K562 (cell line): ENCODE results near the gene CBX2. TPM values are rescaled to one million over a fixed set of nuclear protein-coding genes. Genes with fewer than 3 reads are reported as not detected.

Experiments
- ATAC-seq: fragments of 200-7000 bp; cut with Tn5 transposase; 3 replicates; pipeline ENCODE4 v1.9.1; 2020; ENCODE audit warnings: moderate library complexity
- BruUV-seq: library from RNA; stranded (reverse); fragments of 400-500 nt; replicated peaks from 2 replicates; lab custom pipeline; 2021; lab: Mats Ljungman, UMichigan
- CTCF ChIA-PET: fragments of 300-600 bp; formaldehyde crosslinking; extraction: SDS; loops from one replicate; lab custom pipeline; 2021; ENCODE audit warnings: low intra/inter-chr PET ratio; lab: Yijun Ruan, JAX
- POLR2A ChIA-PET: fragments of 300-600, 350-650 bp; sonication (Branson Sonifier 250); formaldehyde crosslinking; extraction: SDS; loops from one replicate; lab custom pipeline; 2021; ENCODE audit warnings: antibody characterized with exemption, inconsistent platforms; lab: Yijun Ruan, JAX
- DNase-seq, 4 experiments: peaks; one replicate each; pipeline versions ENCODE4 v3.0.0 to v3.0.0-alpha.2; 2011 to 2018; ENCODE audit warnings: low spot score in 3 of 4, mixed read lengths in 3 of 4; ENCODE audit errors: extremely low read depth in 1 of 4
- FAIRE-seq: peaks from 2 replicates; lab custom pipeline; 2011; peaks lifted over from hg19 to GRCh38; lab: Jason Lieb, UNC
- H2AFZ ChIP-seq: 2 replicates; pipeline ENCODE4 v1.6.0; 2011; ENCODE audit warnings: low read depth, low read length, control low read depth, inconsistent platforms
- H3K27ac ChIP-seq: fragments of 200-600 bp; 3 replicates; pipeline ENCODE4 v1.8.0; 2011; ENCODE audit warnings: low read depth, mild to moderate bottlenecking, control low read depth, inconsistent platforms, low read length, moderate library complexity, mixed read lengths; ENCODE audit errors: extremely low read depth
- H3K27me3 ChIP-seq, 2 experiments: fragments of 300-600 bp in 1 of 2; 2 replicates in 1 of 2; 3 replicates in 1 of 2; pipeline versions ENCODE4 v1.6.0 to v1.8.0; 2011; ENCODE audit warnings: inconsistent platforms in 2 of 2, low read length in 2 of 2, mild to moderate bottlenecking in 1 of 2, mixed read lengths in 1 of 2, moderate library complexity in 1 of 2; ENCODE audit not compliant: control insufficient read depth in 2 of 2, insufficient read depth in 2 of 2
- H3K36me3 ChIP-seq: fragments of 300-600 bp; 3 replicates; pipeline ENCODE4 v1.8.0; 2011; ENCODE audit warnings: mild to moderate bottlenecking, low read length, inconsistent platforms; ENCODE audit not compliant: control insufficient read depth, insufficient read depth
- H3K4me1 ChIP-seq, 2 experiments: fragments of 200-600 bp in 1 of 2; replicated peaks in 1 of 2; 2 replicates in 1 of 2; 3 replicates in 1 of 2; pipeline versions ENCODE4 v1.5.1 to v1.8.0; 2011; ENCODE audit warnings: inconsistent platforms in 2 of 2, low read length in 2 of 2, mild to moderate bottlenecking in 1 of 2, mixed read lengths in 1 of 2, moderate library complexity in 1 of 2; ENCODE audit not compliant: control insufficient read depth in 2 of 2, insufficient read depth in 2 of 2
- H3K4me2 ChIP-seq: 2 replicates; pipeline ENCODE4 v1.6.1; 2011; ENCODE audit warnings: low read length, control low read depth, inconsistent platforms, mixed read lengths; ENCODE audit not compliant: insufficient read depth
- H3K4me3 ChIP-seq: fragments of 200-600 bp; sonication (generic), shearing (Covaris generic); 2 replicates; pipeline ENCODE4 v1.5.1; 2016; ENCODE audit warnings: control low read depth, inconsistent platforms
- H3K79me2 ChIP-seq: fragments of 200-600 bp; 3 replicates; pipeline ENCODE4 v1.8.0; 2011; ENCODE audit warnings: low read length, inconsistent platforms; ENCODE audit not compliant: control insufficient read depth, insufficient read depth
- H3K9ac ChIP-seq, 2 experiments: 2 replicates each; pipeline versions ENCODE4 v1.6.0 to v1.6.1; 2011; ENCODE audit warnings: low read depth in 2 of 2, low read length in 2 of 2, control low read depth in 1 of 2, inconsistent platforms in 1 of 2, mild to moderate bottlenecking in 1 of 2, mixed read lengths in 1 of 2; ENCODE audit not compliant: insufficient read depth in 1 of 2
- H3K9me1 ChIP-seq: one replicate; pipeline ENCODE4 v1.6.0; 2011; ENCODE audit warnings: inconsistent platforms, mild to moderate bottlenecking, low read length, moderate library complexity; ENCODE audit not compliant: control insufficient read depth, insufficient read depth
- H3K9me3 ChIP-seq: replicated peaks from 2 replicates; pipeline ENCODE4 v1.5.1; 2011; ENCODE audit warnings: low read depth, low read length, inconsistent platforms; ENCODE audit not compliant: control insufficient read depth, insufficient read depth
- H4K20me1 ChIP-seq: replicated peaks from 2 replicates; pipeline ENCODE4 v1.6.1; 2011; ENCODE audit warnings: low read length, inconsistent platforms, mixed read lengths; ENCODE audit not compliant: control insufficient read depth, insufficient read depth
- FOXA3 ChIP-seq, 2 experiments: fragments of 450-650 bp in 1 of 2; sonication (generic) in 1 of 2; formaldehyde crosslinking; IDR thresholded peaks in 1 of 2; conservative IDR thresholded peaks in 1 of 2; 2 replicates each; pipeline versions ENCODE4 v1.4.0 to v1.8.0; 2020 to 2022; ENCODE audit warnings: mild to moderate bottlenecking in 2 of 2, missing genetic modification reagents in 1 of 2
- IRF2 ChIP-seq: sonication (generic); formaldehyde crosslinking; IDR thresholded peaks from 2 replicates; pipeline ENCODE4 v1.8.1; 2022; ENCODE audit warnings: mild to moderate bottlenecking, missing genetic modification reagents
- NFE2 ChIP-seq: IDR thresholded peaks from 2 replicates; pipeline ENCODE4 v1.6.1; 2014; ENCODE audit warnings: antibody characterized with exemption, low read depth
- NR1H2 ChIP-seq: sonication (generic); formaldehyde crosslinking; IDR thresholded peaks from 2 replicates; pipeline ENCODE4 v1.4.0; 2020; ENCODE audit warnings: mild to moderate bottlenecking, missing genetic modification reagents
- ZFPM2 ChIP-seq: fragments of 250-450 bp; sonication (Bioruptor Pico); IDR thresholded peaks from 2 replicates; pipeline ENCODE4 v1.5.1; 2022; ENCODE audit warnings: mild to moderate bottlenecking
- ZNF12 ChIP-seq: sonication (generic); formaldehyde crosslinking; IDR thresholded peaks from 2 replicates; pipeline ENCODE4 v1.4.0; 2020; ENCODE audit warnings: mild to moderate bottlenecking, missing genetic modification reagents
- ZNF263 ChIP-seq: sonication (generic); formaldehyde crosslinking; IDR thresholded peaks from 2 replicates; pipeline ENCODE4 v1.8.0; 2022; ENCODE audit warnings: mild to moderate bottlenecking, missing genetic modification reagents, borderline replicate concordance
- WGBS: fragments of 100-300 bp; shearing (Covaris generic); methylation state at CpG from one replicate; pipeline ENCODE4 v1.1.6; 2016; ENCODE audit warnings: low coverage, mixed read lengths; ENCODE audit not compliant: insufficient coverage; ENCODE audit errors: missing lambda C conversion rate; 5-methylcytosine and 5-hydroxymethylcytosine counted together
- in situ Hi-C: fragments of 300-500 bp; cut with MboI; formaldehyde crosslinking; loops from 4 replicates; pipeline ENCODE4 v1.15.0; 2018; ENCODE audit warnings: inconsistent platforms, mixed read lengths
- intact Hi-C: fragments of 100-400 bp; cut with micrococcal nuclease; formaldehyde crosslinking; loops from 2 replicates; pipeline ENCODE4 v1.14.2; 2022
- polyA plus RNA-seq, 8 experiments: library from polyadenylated mRNA; depleted of rRNA in 4 of 8; stranded (reverse) in 5 of 8; unstranded in 3 of 8; fragments of >200 nt; fragmentation: Nextera tagmentation in 2 of 8; fragmentation: Illumina TruSeq in 1 of 8; extraction: Ambion mirVana in 2 of 8; extraction: Trizol in 1 of 8; gene quantifications; 2 replicates each; pipeline versions ENCODE4 v1.2.1 to v1.2.3, GENCODE V29; 2011 to 2014; ENCODE audit warnings: inconsistent platforms in 1 of 8, missing spikeins in 1 of 8
- total RNA-seq, 7 experiments: library from RNA; depleted of rRNA in 6 of 7; stranded (reverse); fragments of >200 nt in 6 of 7; fragmentation: Illumina TruSeq in 2 of 7; extraction: Trizol in 2 of 7; gene quantifications; 2 replicates each; pipeline versions ENCODE4 v1.2.1 to v1.2.3, GENCODE V29; 2011 to 2021; ENCODE audit warnings: low replicate concordance in 1 of 7
- TF ChIP-seq, protein P1 (sequence below): sonication (generic); formaldehyde crosslinking; IDR thresholded peaks from 2 replicates; pipeline ENCODE4 v1.8.0; 2022; ENCODE audit warnings: missing genetic modification reagents, mild to moderate bottlenecking, borderline replicate concordance
- TF ChIP-seq, protein P2 (sequence below): fragments of 450-650 bp; formaldehyde crosslinking; IDR thresholded peaks from 2 replicates; pipeline ENCODE4 v1.4.0; 2020; ENCODE audit warnings: mild to moderate bottlenecking, moderate library complexity
- TF ChIP-seq, protein P3 (sequence below): sonication (generic); formaldehyde crosslinking; IDR thresholded peaks from 2 replicates; pipeline ENCODE4 v1.8.1; 2023; ENCODE audit warnings: mild to moderate bottlenecking, missing genetic modification reagents
- TF ChIP-seq, protein P4 (sequence below), 2 experiments: fragments of 450-650 bp; IDR thresholded peaks; 2 replicates each; pipeline ENCODE4 v1.6.1; 2016

CBX2 gene
- total and polyA plus RNA-seq, 9 of the 15 experiments (the other 6 are each of a cell fraction or from before 2014, with no cell fraction given), result 0.66 to 26.9 (median 13.9) TPM

DNA sequence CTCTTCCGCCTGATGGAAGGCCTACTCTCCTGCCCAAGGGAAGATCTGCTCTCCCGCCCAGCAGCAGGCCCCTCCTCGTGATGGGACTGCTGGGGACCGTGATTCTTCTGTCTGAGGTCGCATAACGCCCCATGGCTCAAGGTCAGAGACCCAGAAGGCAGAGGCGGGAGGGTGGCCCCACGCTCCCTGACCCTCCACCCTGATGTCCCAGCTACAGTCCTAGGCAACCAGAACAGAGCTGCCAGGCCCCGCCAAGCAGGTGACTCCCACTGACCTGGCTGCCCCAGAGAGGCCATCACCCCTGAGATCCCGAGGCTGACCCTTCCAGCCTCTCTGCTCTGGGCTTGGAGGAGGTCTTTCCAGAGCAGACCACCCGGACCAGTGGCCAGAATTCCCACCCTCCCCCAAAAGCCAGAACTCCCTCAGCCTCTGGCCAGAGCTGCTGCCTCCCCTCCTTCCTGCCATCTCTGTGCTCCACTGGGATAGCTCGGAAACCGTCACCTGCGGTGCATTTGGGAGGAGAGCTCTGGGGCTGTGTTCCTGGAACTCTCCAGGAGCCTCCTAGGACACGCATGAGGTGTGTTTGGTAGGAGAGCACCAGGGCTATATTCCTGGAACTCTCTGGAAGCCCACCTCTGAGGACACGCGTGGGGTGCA is 39.9 kb upstream of the CBX2 start:
- H3K79me2 ChIP-seq, result no peaks in the 10 kb centered on the region
- no peak overlapping the region for H3K27ac ChIP-seq
- no peaks in the 10 kb centered on the region for H3K36me3 ChIP-seq
- intact Hi-C loops (no loop called here), in situ Hi-C loops (no loop called here)
- H2AFZ ChIP-seq, result no peak overlapping the region
- H3K9me3 ChIP-seq, result no peaks in the 10 kb centered on the region
- no peaks in the 10 kb centered on the region for H3K9me1 ChIP-seq
- 0 out of 2 replicates have a peak, but pooled peaks cover 3% of the 10 kb centered on the region for H4K20me1 ChIP-seq
- peak overlapping the region in 1 of 2 experiments; percentile 45; a peak in 1 of 4 replicates for H3K9ac ChIP-seq
- peaks cover 30 to 55% of the 10 kb centered on the region in 2 experiments for H3K27me3 ChIP-seq
- no peak for DNase-seq
- no peak for ATAC-seq
- H3K4me3 ChIP-seq, result no peak overlapping the region
- peaks cover 0 to 43% of the 10 kb centered on the region in 2 experiments; a peak in 4 of 5 replicates for H3K4me1 ChIP-seq
- BruUV-seq, result no TSS peak
- WGBS, result 18% methylated on average over 16 of the region's 17 CpGs
- no peak overlapping the region for H3K4me2 ChIP-seq
- CTCF ChIA-PET, result no interaction called here
- no peak for FAIRE-seq
- no peak for TF ChIP-seq ZFPM2
- TF ChIP-seq NFE2, result no peak
- TF ChIP-seq, protein P1, sequence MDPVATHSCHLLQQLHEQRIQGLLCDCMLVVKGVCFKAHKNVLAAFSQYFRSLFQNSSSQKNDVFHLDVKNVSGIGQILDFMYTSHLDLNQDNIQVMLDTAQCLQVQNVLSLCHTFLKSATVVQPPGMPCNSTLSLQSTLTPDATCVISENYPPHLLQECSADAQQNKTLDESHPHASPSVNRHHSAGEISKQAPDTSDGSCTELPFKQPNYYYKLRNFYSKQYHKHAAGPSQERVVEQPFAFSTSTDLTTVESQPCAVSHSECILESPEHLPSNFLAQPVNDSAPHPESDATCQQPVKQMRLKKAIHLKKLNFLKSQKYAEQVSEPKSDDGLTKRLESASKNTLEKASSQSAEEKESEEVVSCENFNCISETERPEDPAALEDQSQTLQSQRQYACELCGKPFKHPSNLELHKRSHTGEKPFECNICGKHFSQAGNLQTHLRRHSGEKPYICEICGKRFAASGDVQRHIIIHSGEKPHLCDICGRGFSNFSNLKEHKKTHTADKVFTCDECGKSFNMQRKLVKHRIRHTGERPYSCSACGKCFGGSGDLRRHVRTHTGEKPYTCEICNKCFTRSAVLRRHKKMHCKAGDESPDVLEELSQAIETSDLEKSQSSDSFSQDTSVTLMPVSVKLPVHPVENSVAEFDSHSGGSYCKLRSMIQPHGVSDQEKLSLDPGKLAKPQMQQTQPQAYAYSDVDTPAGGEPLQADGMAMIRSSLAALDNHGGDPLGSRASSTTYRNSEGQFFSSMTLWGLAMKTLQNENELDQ (CRISPR knock-in tag), result no peak
- TF ChIP-seq, protein P2, sequence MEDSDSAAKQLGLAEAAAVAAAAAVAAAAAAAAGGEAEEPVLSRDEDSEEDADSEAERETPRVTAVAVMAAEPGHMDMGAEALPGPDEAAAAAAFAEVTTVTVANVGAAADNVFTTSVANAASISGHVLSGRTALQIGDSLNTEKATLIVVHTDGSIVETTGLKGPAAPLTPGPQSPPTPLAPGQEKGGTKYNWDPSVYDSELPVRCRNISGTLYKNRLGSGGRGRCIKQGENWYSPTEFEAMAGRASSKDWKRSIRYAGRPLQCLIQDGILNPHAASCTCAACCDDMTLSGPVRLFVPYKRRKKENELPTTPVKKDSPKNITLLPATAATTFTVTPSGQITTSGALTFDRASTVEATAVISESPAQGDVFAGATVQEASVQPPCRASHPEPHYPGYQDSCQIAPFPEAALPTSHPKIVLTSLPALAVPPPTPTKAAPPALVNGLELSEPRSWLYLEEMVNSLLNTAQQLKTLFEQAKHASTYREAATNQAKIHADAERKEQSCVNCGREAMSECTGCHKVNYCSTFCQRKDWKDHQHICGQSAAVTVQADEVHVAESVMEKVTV, result no peak
- TF ChIP-seq, protein P3, sequence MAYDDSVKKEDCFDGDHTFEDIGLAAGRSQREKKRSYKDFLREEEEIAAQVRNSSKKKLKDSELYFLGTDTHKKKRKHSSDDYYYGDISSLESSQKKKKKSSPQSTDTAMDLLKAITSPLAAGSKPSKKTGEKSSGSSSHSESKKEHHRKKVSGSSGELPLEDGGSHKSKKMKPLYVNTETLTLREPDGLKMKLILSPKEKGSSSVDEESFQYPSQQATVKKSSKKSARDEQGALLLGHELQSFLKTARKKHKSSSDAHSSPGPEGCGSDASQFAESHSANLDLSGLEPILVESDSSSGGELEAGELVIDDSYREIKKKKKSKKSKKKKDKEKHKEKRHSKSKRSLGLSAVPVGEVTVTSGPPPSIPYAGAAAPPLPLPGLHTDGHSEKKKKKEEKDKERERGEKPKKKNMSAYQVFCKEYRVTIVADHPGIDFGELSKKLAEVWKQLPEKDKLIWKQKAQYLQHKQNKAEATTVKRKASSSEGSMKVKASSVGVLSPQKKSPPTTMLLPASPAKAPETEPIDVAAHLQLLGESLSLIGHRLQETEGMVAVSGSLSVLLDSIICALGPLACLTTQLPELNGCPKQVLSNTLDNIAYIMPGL, result no peak
- TF ChIP-seq, protein P4, sequence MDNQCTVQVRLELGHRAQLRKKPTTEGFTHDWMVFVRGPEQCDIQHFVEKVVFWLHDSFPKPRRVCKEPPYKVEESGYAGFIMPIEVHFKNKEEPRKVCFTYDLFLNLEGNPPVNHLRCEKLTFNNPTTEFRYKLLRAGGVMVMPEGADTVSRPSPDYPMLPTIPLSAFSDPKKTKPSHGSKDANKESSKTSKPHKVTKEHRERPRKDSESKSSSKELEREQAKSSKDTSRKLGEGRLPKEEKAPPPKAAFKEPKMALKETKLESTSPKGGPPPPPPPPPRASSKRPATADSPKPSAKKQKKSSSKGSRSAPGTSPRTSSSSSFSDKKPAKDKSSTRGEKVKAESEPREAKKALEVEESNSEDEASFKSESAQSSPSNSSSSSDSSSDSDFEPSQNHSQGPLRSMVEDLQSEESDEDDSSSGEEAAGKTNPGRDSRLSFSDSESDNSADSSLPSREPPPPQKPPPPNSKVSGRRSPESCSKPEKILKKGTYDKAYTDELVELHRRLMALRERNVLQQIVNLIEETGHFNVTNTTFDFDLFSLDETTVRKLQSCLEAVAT (IDR thresholded peaks at IDR 0.05), result no peak
- TF ChIP-seq ZNF263 (CRISPR knock-in tag), result no peak
- no peak for TF ChIP-seq FOXA3 (CRISPR knock-in tag; conservative IDR thresholded peaks at IDR 0.05 in 1 of 2, IDR thresholded peaks at IDR 0.05 in 1 of 2)
- no peak for TF ChIP-seq IRF2 (CRISPR knock-in tag)
- no peak for TF ChIP-seq NR1H2 (CRISPR knock-in tag)
- no peak for TF ChIP-seq ZNF12 (CRISPR knock-in tag)
- POLR2A ChIA-PET, result interaction anchor here (0.5 kb wide), 1 partner anchor 94 kb away, joined by 3 read pairs; no protein-coding TSS in a partner anchor
